C4-2B (cell line): ENCODE data around the gene MAGI2.

Source experiments
- H3K27ac ChIP-seq: fragments of 450-650 bp; 2 replicates; pipeline ENCODE4 v1.5.1; 2017
- ZFX ChIP-seq: fragments of 450-650 bp; IDR thresholded peaks from 2 replicates; pipeline ENCODE4 v1.6.1; 2017
- TF ChIP-seq, protein P1 (sequence below): fragments of 450-650 bp; conservative IDR thresholded peaks from 2 replicates; pipeline ENCODE4 v1.5.1; 2017; ENCODE audit warnings: mild to moderate bottlenecking

MAGI2 gene

GRCh38 chr7:78906735-78907134, 546.7 kb downstream of the MAGI2 start:
- TF ChIP-seq, protein P1, sequence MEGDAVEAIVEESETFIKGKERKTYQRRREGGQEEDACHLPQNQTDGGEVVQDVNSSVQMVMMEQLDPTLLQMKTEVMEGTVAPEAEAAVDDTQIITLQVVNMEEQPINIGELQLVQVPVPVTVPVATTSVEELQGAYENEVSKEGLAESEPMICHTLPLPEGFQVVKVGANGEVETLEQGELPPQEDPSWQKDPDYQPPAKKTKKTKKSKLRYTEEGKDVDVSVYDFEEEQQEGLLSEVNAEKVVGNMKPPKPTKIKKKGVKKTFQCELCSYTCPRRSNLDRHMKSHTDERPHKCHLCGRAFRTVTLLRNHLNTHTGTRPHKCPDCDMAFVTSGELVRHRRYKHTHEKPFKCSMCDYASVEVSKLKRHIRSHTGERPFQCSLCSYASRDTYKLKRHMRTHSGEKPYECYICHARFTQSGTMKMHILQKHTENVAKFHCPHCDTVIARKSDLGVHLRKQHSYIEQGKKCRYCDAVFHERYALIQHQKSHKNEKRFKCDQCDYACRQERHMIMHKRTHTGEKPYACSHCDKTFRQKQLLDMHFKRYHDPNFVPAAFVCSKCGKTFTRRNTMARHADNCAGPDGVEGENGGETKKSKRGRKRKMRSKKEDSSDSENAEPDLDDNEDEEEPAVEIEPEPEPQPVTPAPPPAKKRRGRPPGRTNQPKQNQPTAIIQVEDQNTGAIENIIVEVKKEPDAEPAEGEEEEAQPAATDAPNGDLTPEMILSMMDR, result no peak
- no peak overlapping the region for H3K27ac ChIP-seq

GRCh38 chr7:78905436-78905835, 548.0 kb downstream of the MAGI2 start:
- no peak overlapping the region for H3K27ac ChIP-seq
- no peak for TF ChIP-seq ZFX
- TF ChIP-seq, protein P1, result no peak

DNA sequence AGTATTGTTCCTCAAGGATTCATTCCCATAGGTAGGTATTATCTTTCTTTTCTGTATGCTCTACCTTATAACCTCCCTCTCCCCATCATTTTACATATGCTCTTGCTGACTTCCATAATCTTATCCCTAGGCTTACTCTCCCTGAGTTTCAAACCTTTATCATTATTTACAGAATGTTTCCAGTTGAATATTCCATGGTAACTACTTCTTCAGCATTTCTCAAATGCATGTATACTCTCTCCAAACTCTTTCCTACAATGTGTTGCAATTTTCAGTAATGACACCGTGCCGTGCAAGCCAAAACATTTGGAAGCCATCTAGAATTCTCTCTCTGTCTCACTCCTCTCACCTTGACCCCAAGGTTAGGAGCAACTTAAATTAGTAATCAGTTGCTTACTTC, 548.5 kb downstream of the MAGI2 start:
- H3K27ac ChIP-seq, result no peak overlapping the region
- TF ChIP-seq ZFX, result no peak
- TF ChIP-seq, protein P1, result no peak

- H3K27ac ChIP-seq, result no peak overlapping the region
- TF ChIP-seq, protein P1, result no peak
- no peak for TF ChIP-seq ZFX
These were observed 551.9 kb downstream of the MAGI2 start for GRCh38 chr7:78901566-78901965.

DNA sequence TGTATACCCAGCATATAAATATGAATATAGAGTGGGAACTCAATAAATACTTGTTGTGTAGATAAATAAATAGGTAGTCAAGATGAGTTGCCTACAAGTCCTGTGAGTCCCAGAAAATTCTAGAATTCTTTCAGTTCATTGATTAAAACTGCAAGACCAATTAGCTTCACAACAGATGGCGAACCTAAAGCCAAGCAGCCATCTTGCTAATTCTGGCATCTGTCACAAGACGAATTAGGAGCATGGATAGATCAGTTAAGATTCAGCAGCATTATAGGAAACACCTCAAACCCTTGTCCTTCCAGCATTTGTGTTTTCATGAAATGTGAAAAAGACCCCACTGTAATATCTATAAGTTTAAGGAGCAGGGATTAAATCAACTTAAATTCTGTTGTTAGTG, 552.7 kb downstream of the MAGI2 start:
- no peak overlapping the region for H3K27ac ChIP-seq
- TF ChIP-seq, protein P1, result no peak
- no peak for TF ChIP-seq ZFX

GRCh38 chr7:78895393-78895792, 558.1 kb downstream of the MAGI2 start:
- TF ChIP-seq, protein P1, result no peak
- TF ChIP-seq ZFX, result no peak
- H3K27ac ChIP-seq, result no peak overlapping the region

GRCh38 chr7:78879206-78879605, 574.3 kb downstream of the MAGI2 start:
- TF ChIP-seq, protein P1, result no peak
- TF ChIP-seq ZFX, result no peak
- no peak overlapping the region for H3K27ac ChIP-seq

DNA sequence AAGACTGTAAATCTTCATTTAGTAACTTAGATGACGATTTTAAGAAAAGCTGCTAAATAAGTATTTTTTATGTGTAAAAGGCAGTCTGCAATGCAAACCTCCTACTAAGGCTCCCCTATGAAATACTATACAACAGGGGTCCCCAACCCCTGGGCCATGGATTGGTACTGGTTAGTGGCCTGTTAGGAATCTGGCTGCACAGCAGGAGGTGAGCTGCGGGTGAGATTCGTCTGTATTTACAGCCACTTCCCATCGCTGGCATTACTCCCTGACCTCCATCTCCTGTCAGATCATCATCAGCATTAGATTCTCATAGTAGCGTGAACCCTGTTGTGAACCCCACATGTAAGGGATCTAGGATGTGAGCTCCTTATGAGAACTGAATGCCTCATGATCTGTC, 580.4 kb downstream of the MAGI2 start:
- no peak for TF ChIP-seq ZFX
- TF ChIP-seq, protein P1, result no peak
- H3K27ac ChIP-seq, result no peak overlapping the region
